Muscle layer of duodenum (tissue), 2 donors: ENCODE data around the gene FAR2.
"Not testable (repeated sequence)": the region's sequence is repeated elsewhere in the genome, so short reads cannot be mapped to it uniquely, and the experiment has no call there.

Experiments used
- H3K27ac ChIP-seq: one replicate; pipeline ENCODE4 v1.7.0; 2013; ENCODE audit warnings: mild to moderate bottlenecking, low read length
- H3K27me3 ChIP-seq: one replicate; pipeline ENCODE4 v1.7.0; 2013; ENCODE audit warnings: low read depth, mild to moderate bottlenecking, control low read depth, low read length
- H3K36me3 ChIP-seq, 2 donors: one replicate each; pipeline ENCODE4 v1.7.0; 2013; ENCODE audit warnings: low read length in 2 of 2, control low read depth in 1 of 2, mild to moderate bottlenecking in 1 of 2; ENCODE audit not compliant: insufficient read depth in 2 of 2, control insufficient read depth in 1 of 2
- H3K4me1 ChIP-seq, 2 donors: one replicate each; pipeline ENCODE4 v1.7.0; 2013; ENCODE audit warnings: low read length in 2 of 2, mild to moderate bottlenecking in 2 of 2, control low read depth in 1 of 2, moderate library complexity in 1 of 2; ENCODE audit not compliant: insufficient read depth in 2 of 2, control insufficient read depth in 1 of 2
- H3K4me3 ChIP-seq, 2 donors: one replicate each; pipeline ENCODE4 v1.7.0; 2013; ENCODE audit warnings: low read length in 2 of 2, low read depth in 1 of 2, mild to moderate bottlenecking in 1 of 2
- H3K9me3 ChIP-seq, 2 donors: one replicate each; pipeline ENCODE4 v1.7.0; 2013; ENCODE audit warnings: low read length in 2 of 2, control low read depth in 1 of 2, mild to moderate bottlenecking in 1 of 2; ENCODE audit not compliant: control insufficient read depth in 1 of 2
- donor health status: healthy.

The FAR2 gene

GRCh38 chr12:29286081-29286790, 137.2 kb downstream of the FAR2 start:
- Histone ChIP-seq H3K9me3 (no peaks in the 10 kb centered on the region), H3K4me1 (no peaks in the 10 kb centered on the region), H3K4me3 (no peak overlapping the region)

GRCh38 chr12:29287622-29288021, 138.5 kb downstream of the FAR2 start:
- Histone ChIP-seq H3K4me3 (no peak overlapping the region), H3K9me3 (no peaks in the 10 kb centered on the region), H3K27me3 (no peaks in the 10 kb centered on the region), H3K4me1 (no peaks in the 10 kb centered on the region), H3K27ac (no peak overlapping the region), H3K36me3 (no peaks in the 10 kb centered on the region)

More at GRCh38 chr12:29286081-29286790, 137.2 kb downstream of the FAR2 start:
- no peaks in the 10 kb centered on the region for H3K27me3 ChIP-seq
- no peaks in the 10 kb centered on the region for H3K36me3 ChIP-seq
- H3K27ac ChIP-seq = no peak overlapping the region

- Histone ChIP-seq H3K27me3 (no peaks in the 10 kb centered on the region), H3K36me3 (no peaks in the 10 kb centered on the region), H3K27ac (no peak overlapping the region), H3K4me3 (no peak overlapping the region), H3K9me3 (no peaks in the 10 kb centered on the region), H3K4me1 (no peaks in the 10 kb centered on the region)
These were observed 139.0 kb downstream of the FAR2 start for GRCh38 chr12:29288031-29288430.

- H3K27ac ChIP-seq, H3K4me3 ChIP-seq, H3K36me3 ChIP-seq, H3K4me1 ChIP-seq, H3K9me3 ChIP-seq, H3K27me3 ChIP-seq: not testable (repeated sequence)
These were observed 141.4 kb downstream of the FAR2 start for GRCh38 chr12:29290475-29290874.

- Histone ChIP-seq H3K4me3 (no peak overlapping the region), H3K27me3 (no peaks in the 10 kb centered on the region), H3K36me3 (no peaks in the 10 kb centered on the region), H3K4me1 (no peaks in the 10 kb centered on the region), H3K27ac (no peak overlapping the region), H3K9me3 (no peaks in the 10 kb centered on the region)
These were observed 142.1 kb downstream of the FAR2 start for GRCh38 chr12:29291226-29291625.

- Histone ChIP-seq H3K9me3 (no peaks in the 10 kb centered on the region), H3K27ac (no peak overlapping the region), H3K27me3 (no peaks in the 10 kb centered on the region), H3K4me1 (no peaks in the 10 kb centered on the region), H3K4me3 (no peak overlapping the region), H3K36me3 (no peaks in the 10 kb centered on the region)
These were observed 150.6 kb downstream of the FAR2 start for GRCh38 chr12:29299633-29300032.

GRCh38 chr12:29301114-29301513, 152.0 kb downstream of the FAR2 start:
- H3K36me3 ChIP-seq = no peaks in the 10 kb centered on the region
- no peaks in the 10 kb centered on the region for H3K9me3 ChIP-seq

GRCh38 chr12:29304388-29304787, 155.3 kb downstream of the FAR2 start:
- Histone ChIP-seq H3K27ac (no peak overlapping the region), H3K36me3 (peaks cover 0 to 11% of the 10 kb centered on the region in 2 donors), H3K4me1 (no peaks in the 10 kb centered on the region), H3K27me3 (no peaks in the 10 kb centered on the region), H3K4me3 (no peak overlapping the region), H3K9me3 (no peaks in the 10 kb centered on the region)

More at GRCh38 chr12:29301114-29301513, 152.0 kb downstream of the FAR2 start:
- no peak overlapping the region for H3K27ac ChIP-seq
- no peaks in the 10 kb centered on the region for H3K27me3 ChIP-seq
- H3K4me3 ChIP-seq = no peak overlapping the region
- no peaks in the 10 kb centered on the region for H3K4me1 ChIP-seq

- no peak overlapping the region for H3K27ac ChIP-seq
- H3K27me3 ChIP-seq = no peaks in the 10 kb centered on the region
- peaks cover 0 to 16% of the 10 kb centered on the region in 2 donors for H3K36me3 ChIP-seq
- H3K9me3 ChIP-seq = no peaks in the 10 kb centered on the region
- H3K4me1 ChIP-seq = no peaks in the 10 kb centered on the region
- H3K4me3 ChIP-seq = no peak overlapping the region
These were observed 157.2 kb downstream of the FAR2 start for GRCh38 chr12:29306266-29306665.

- Histone ChIP-seq H3K9me3 (no peaks in the 10 kb centered on the region), H3K4me3 (no peak overlapping the region), H3K4me1 (no peaks in the 10 kb centered on the region), H3K27me3 (no peaks in the 10 kb centered on the region), H3K36me3 (peaks cover 0 to 16% of the 10 kb centered on the region in 2 donors), H3K27ac (no peak overlapping the region)
These were observed 157.6 kb downstream of the FAR2 start for GRCh38 chr12:29306682-29307081.

- peaks cover 0 to under 1% of the 10 kb centered on the region in 2 donors for H3K4me1 ChIP-seq
- no peaks in the 10 kb centered on the region for H3K27me3 ChIP-seq
- peaks cover 12 to 20% of the 10 kb centered on the region in 2 donors for H3K36me3 ChIP-seq
- H3K4me3 ChIP-seq = no peak overlapping the region
- H3K27ac ChIP-seq = no peak overlapping the region
- no peaks in the 10 kb centered on the region for H3K9me3 ChIP-seq
These were observed 160.3 kb downstream of the FAR2 start for GRCh38 chr12:29309320-29309902.

GRCh38 chr12:29310899-29311298, 161.8 kb downstream of the FAR2 start:
- Histone ChIP-seq H3K27ac (no peak overlapping the region), H3K4me3 (no peak overlapping the region), H3K36me3 (peaks cover 12 to 20% of the 10 kb centered on the region in 2 donors), H3K4me1 (peaks cover 0 to 3% of the 10 kb centered on the region in 2 donors), H3K27me3 (no peaks in the 10 kb centered on the region), H3K9me3 (no peaks in the 10 kb centered on the region)
